ENCODE results near the gene HIBADH.

The HIBADH gene

DNA sequence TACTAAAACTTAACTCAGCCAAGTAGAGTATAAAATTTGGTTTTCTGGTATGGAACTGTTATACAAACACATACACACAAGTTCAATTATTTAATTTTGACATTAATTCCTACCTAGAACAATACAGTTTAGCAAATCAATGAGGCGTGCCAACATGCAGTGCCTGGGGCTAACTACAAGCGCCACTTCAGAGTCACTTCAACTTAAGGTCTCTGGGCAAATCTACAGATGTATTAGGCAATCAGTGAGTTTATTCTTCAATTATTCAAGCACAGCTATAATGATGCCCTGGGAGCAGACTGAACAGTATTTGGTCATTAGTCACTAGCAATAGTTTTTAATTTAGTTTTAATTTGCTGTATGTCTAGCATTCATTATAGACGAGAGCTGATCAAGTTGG is 51.6 kb downstream of the HIBADH start:
- H3K79me2 ChIP-seq (ENCODE audit: insufficient read depth, low read length): no peaks in the 10 kb centered on the region
- no peaks in the 10 kb centered on the region for H4K20me1 ChIP-seq (ENCODE audit: insufficient read depth, low read length, poor library complexity, severe bottlenecking)
- no peak overlapping the region for H3K9ac ChIP-seq (ENCODE audit: low read depth, low read length, poor library complexity, severe bottlenecking)
- no peaks in the 10 kb centered on the region for H3K27me3 ChIP-seq (ENCODE audit: insufficient read depth, low read length, poor library complexity, severe bottlenecking)
- H2AFZ ChIP-seq (ENCODE audit: low read length): no peak overlapping the region
- H3K9me2 ChIP-seq (replicated peaks; ENCODE audit: low read depth, low read length): no peaks in the 10 kb centered on the region
- no peaks in the 10 kb centered on the region for H3K9me3 ChIP-seq (ENCODE audit: insufficient read depth, low read depth, low read length)
- no peak overlapping the region for H3K4me3 ChIP-seq (ENCODE audit: low read length, poor library complexity, severe bottlenecking)
- peaks cover 5% of the 10 kb centered on the region; the same call in 1 of the 2 replicates for H3K36me3 ChIP-seq (ENCODE audit: insufficient read depth, low read length)
- 0 out of 2 replicates have a peak, but pooled peaks cover 5% of the 10 kb centered on the region for H3F3A ChIP-seq (ENCODE audit: low read depth)
- H3K4me2 ChIP-seq (ENCODE audit: low read depth, low read length, poor library complexity, severe bottlenecking): no peak overlapping the region
- peaks cover 47% of the 10 kb centered on the region for H3K4me1 ChIP-seq (ENCODE audit: insufficient read depth, low read length, poor library complexity, severe bottlenecking)
- TF ChIP-seq, protein P1, sequence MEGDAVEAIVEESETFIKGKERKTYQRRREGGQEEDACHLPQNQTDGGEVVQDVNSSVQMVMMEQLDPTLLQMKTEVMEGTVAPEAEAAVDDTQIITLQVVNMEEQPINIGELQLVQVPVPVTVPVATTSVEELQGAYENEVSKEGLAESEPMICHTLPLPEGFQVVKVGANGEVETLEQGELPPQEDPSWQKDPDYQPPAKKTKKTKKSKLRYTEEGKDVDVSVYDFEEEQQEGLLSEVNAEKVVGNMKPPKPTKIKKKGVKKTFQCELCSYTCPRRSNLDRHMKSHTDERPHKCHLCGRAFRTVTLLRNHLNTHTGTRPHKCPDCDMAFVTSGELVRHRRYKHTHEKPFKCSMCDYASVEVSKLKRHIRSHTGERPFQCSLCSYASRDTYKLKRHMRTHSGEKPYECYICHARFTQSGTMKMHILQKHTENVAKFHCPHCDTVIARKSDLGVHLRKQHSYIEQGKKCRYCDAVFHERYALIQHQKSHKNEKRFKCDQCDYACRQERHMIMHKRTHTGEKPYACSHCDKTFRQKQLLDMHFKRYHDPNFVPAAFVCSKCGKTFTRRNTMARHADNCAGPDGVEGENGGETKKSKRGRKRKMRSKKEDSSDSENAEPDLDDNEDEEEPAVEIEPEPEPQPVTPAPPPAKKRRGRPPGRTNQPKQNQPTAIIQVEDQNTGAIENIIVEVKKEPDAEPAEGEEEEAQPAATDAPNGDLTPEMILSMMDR (conservative IDR thresholded peaks at IDR 0.05; ENCODE audit: low read length): no peak
- no peak for TF ChIP-seq EZH2phosphoT487 (IDR thresholded peaks at IDR 0.05; ENCODE audit: borderline replicate concordance)

DNA sequence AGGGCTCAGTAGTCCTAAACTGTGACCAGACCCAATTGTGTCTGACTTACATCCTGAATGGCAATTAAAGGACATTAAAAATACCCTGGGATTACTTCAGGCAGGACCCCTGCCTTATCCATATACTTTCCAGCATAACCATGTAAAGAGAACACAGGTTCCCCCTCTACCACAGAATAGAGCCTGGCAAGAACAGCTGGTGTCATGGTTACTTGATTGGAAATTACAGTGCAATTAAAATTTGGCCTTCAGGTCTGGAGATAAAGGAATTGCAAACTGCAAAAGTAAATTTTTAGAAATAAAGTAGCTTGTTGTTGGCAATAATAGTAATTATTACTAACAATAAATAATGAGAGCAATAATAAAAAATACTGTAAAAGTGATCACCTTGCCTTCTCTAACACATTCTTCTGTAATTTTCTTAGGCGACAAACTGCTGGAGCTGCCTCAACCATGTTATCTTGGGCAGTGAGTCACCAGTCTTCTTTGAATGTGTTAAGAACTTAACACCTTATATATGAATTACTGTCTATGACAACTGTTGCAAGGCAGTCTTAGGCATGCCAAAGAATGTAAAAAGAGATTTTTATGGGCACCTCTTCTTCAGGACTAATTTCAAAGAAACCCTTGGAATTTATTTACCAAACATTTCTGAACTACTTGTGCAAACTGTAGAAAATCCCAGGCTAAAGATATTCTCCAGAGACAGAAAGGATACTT is 53.7 kb downstream of the HIBADH start:
- 0 out of 2 replicates have a peak, but pooled peaks cover 2% of the 10 kb centered on the region for H3F3A ChIP-seq (ENCODE audit: low read depth)
- H3K9ac ChIP-seq (ENCODE audit: low read depth, low read length, poor library complexity, severe bottlenecking): no peak overlapping the region
- H3K36me3 ChIP-seq (ENCODE audit: insufficient read depth, low read length): no peaks in the 10 kb centered on the region
- no peaks in the 10 kb centered on the region for H3K79me2 ChIP-seq (ENCODE audit: insufficient read depth, low read length)
- no peaks in the 10 kb centered on the region for H3K9me3 ChIP-seq (ENCODE audit: insufficient read depth, low read depth, low read length)
- H4K20me1 ChIP-seq (ENCODE audit: insufficient read depth, low read length, poor library complexity, severe bottlenecking): peaks cover 5% of the 10 kb centered on the region
- peak overlapping the region; percentile 35 for H3K4me2 ChIP-seq (ENCODE audit: low read depth, low read length, poor library complexity, severe bottlenecking)
- H2AFZ ChIP-seq (ENCODE audit: low read length): no peak overlapping the region
- no peaks in the 10 kb centered on the region for H3K27me3 ChIP-seq (ENCODE audit: insufficient read depth, low read length, poor library complexity, severe bottlenecking)
- TF ChIP-seq EZH2phosphoT487 (IDR thresholded peaks at IDR 0.05; ENCODE audit: borderline replicate concordance): no peak
- TF ChIP-seq, protein P1 (conservative IDR thresholded peaks at IDR 0.05; ENCODE audit: low read length): no peak
- no peak overlapping the region for H3K4me3 ChIP-seq (ENCODE audit: low read length, poor library complexity, severe bottlenecking)
- no peaks in the 10 kb centered on the region for H3K9me2 ChIP-seq (replicated peaks; ENCODE audit: low read depth, low read length)
- peaks cover 52% of the 10 kb centered on the region for H3K4me1 ChIP-seq (ENCODE audit: insufficient read depth, low read length, poor library complexity, severe bottlenecking)

DNA sequence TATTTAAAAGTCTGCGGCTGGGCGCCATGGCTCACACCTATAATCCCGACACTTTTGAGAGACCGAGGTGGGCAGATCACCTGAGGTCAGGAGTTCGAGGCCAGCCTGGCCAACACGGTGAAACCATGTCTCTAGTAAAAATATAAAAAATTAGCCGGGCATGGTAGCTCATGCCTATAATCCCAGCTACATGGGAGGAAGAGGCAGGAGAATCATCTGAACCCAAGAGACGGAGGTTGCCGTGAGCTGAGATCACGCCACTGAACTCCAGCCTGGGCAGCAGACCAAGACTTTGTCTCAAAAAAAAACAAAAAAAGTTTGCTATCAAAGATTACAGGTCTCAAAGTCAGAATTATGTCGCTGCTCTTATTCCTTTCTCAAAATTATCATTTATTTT is 55.5 kb downstream of the HIBADH start:
- no peaks in the 10 kb centered on the region for H3K36me3 ChIP-seq (ENCODE audit: insufficient read depth, low read length)
- no peak overlapping the region for H3K4me2 ChIP-seq (ENCODE audit: low read depth, low read length, poor library complexity, severe bottlenecking)
- peaks cover 63% of the 10 kb centered on the region for H3K4me1 ChIP-seq (ENCODE audit: insufficient read depth, low read length, poor library complexity, severe bottlenecking)
- no peaks in the 10 kb centered on the region for H3K79me2 ChIP-seq (ENCODE audit: insufficient read depth, low read length)
- no peak overlapping the region for H2AFZ ChIP-seq (ENCODE audit: low read length)
- H4K20me1 ChIP-seq (ENCODE audit: insufficient read depth, low read length, poor library complexity, severe bottlenecking): peaks cover 5% of the 10 kb centered on the region
- no peaks in the 10 kb centered on the region for H3K27me3 ChIP-seq (ENCODE audit: insufficient read depth, low read length, poor library complexity, severe bottlenecking)
- TF ChIP-seq EZH2phosphoT487 (IDR thresholded peaks at IDR 0.05; ENCODE audit: borderline replicate concordance): no peak
- TF ChIP-seq, protein P1 (conservative IDR thresholded peaks at IDR 0.05; ENCODE audit: low read length): no peak
- no peak overlapping the region for H3K9ac ChIP-seq (ENCODE audit: low read depth, low read length, poor library complexity, severe bottlenecking)
- H3K9me3 ChIP-seq (ENCODE audit: insufficient read depth, low read depth, low read length): no peaks in the 10 kb centered on the region
- no peaks in the 10 kb centered on the region for H3K9me2 ChIP-seq (replicated peaks; ENCODE audit: low read depth, low read length)
- 0 out of 2 replicates have a peak, but pooled peaks cover 2% of the 10 kb centered on the region for H3F3A ChIP-seq (ENCODE audit: low read depth)
- no peak overlapping the region for H3K4me3 ChIP-seq (ENCODE audit: low read length, poor library complexity, severe bottlenecking)

Measured in Loucy (cell line).